ENCODE results near the gene KLRB1. TPM values are rescaled to one million over a fixed set of nuclear protein-coding genes. Genes with fewer than 3 reads are reported as not detected.

Gene KLRB1
- total RNA-seq (10 to 100 TPM in 4 of 5 donors, 1 to 10 TPM in 1; 9.0 to 55.5 (median 31.6) TPM), total RNA-seq (3.6 to 168 (median 74.9) reads per million in 29 experiments)
- 241 TPM for total RNA-seq (2013)

DNA sequence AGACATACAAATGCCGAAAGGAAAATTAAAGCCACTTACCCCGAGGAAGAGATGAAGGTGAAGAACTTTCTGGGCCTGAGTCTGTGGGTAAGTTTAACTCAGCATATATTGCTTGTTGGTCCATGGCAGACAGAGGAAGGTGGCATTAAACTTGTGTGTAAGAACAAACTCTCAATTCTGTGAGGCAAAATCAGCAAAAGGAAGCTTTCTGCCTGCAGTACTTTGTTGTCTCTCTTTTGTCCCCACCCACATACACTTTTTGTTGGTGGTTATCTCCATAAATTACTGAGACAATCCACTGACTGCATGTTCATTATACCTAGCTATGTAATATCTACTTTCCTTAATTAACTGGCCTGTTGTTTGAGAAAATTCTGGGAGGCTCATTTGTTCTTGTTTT lies at the start of gene KLRB1:
Gene KLRB1, minus strand, starts transcription at position 201 of the 400 bp plus-strand sequence. Its CDS starts 77 bp downstream, at position 124.
- Mint-ChIP-seq H3K27ac (peak within 1 kb of the TSS; percentile 90 to 97), H3K27me3 (no peaks in the 10 kb centered on the region), H3K4me1 (peaks cover 44 to 79% (median 48%) of the 10 kb centered on the region in 3 donors), H3K4me3 (peak within 1 kb of the TSS; percentile 63 to 86 (median 82)), H3K36me3 (peaks cover 13% of the 10 kb centered on the region), H3K9me3 (peaks cover 0 to 10% (median 6%) of the 10 kb centered on the region in 3 donors)
- peak within 1 kb of the TSS; percentile 42 for H3K27ac ChIP-seq (ENCODE audit: low read length)
- no peaks in the 10 kb centered on the region for H3K36me3 ChIP-seq (ENCODE audit: control insufficient read depth in 2 of 2, extremely low read depth in 1 of 2, insufficient read depth in 1 of 2, low read length in 1 of 2)
- peak within 1 kb of the TSS in 1 of 2 donors; percentile 46 for H3K4me3 ChIP-seq (ENCODE audit: control insufficient read depth in 1 of 2, extremely low read depth in 1 of 2, low read length in 1 of 2)
- ATAC-seq (replicated peaks in 1 of 4) (peak in 1 of 4 experiments; percentile 42), DNase-seq (peak in 1 of 35 experiments; percentile 22)
- H3K27me3 ChIP-seq (replicated peaks in 1 of 2; ENCODE audit: control insufficient read depth in 2 of 2, extremely low read depth in 1 of 2, insufficient read depth in 2 of 2, low read length in 1 of 2): no peaks in the 10 kb centered on the region
- no peaks in the 10 kb centered on the region for H3K9me3 ChIP-seq
- 17% methylated on average over 1 of the region's 2 CpGs for WGBS (ENCODE audit: insufficient coverage)
- POLR2A ChIA-PET: no interaction called here
- CTCF ChIA-PET: interaction anchor here in 1 of 2 donors (1.5 kb wide), 1 partner anchor 135 kb away, joined by 3 read pairs; no protein-coding TSS in a partner anchor
- peaks cover 9 to 16% of the 10 kb centered on the region in 2 experiments for H3K4me1 ChIP-seq (ENCODE audit: control insufficient read depth in 1 of 2, extremely low read depth in 1 of 2, insufficient read depth in 2 of 2, low read length in 2 of 2)

DNA sequence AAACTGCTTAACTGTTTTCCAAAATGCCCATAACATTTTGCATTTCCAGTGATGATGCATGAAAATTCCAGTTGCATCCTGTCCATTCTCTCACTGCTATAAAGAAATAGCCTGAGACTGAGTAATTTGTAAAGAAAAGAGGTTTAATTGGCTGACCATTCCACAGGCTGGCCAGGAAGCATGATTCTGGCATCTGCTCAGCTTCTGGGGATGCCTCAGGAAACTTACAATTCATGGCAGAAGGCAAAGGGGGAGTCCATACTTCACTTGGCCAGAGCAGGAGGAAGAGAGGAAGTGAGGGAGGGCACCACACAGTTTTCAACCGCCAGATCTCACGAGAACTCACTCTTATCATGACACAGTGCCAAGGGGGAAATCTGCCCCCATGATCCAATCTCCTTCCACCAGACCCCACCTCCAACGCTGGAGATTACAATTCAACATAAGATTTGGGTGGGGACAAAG lies 43.6 kb upstream of the KLRB1 start:
- CTCF ChIA-PET: interaction anchor here in 1 of 2 donors (0.6 to 0.7 kb wide), 2 partner anchors 102 to 128 kb away, joined by 3 read pairs; no protein-coding TSS in a partner anchor
- DNase-seq (peak in 27 of 35 experiments; percentile 12 to 72 (median 41)), ATAC-seq (replicated peaks in 1 of 4) (no peak)
- peaks cover 61 to 77% (median 66%) of the 10 kb centered on the region in 3 donors for H3K4me1 Mint-ChIP-seq
- Histone ChIP-seq H3K27ac (ENCODE audit: low read length) (peak overlapping the region; percentile 89), H3K27me3 (replicated peaks in 1 of 2; ENCODE audit: control insufficient read depth in 2 of 2, extremely low read depth in 1 of 2, insufficient read depth in 2 of 2, low read length in 1 of 2) (no peaks in the 10 kb centered on the region), H3K4me1 (ENCODE audit: control insufficient read depth in 1 of 2, extremely low read depth in 1 of 2, insufficient read depth in 2 of 2, low read length in 2 of 2) (peaks cover 35 to 55% of the 10 kb centered on the region in 2 experiments), H3K4me3 (ENCODE audit: control insufficient read depth in 1 of 2, extremely low read depth in 1 of 2, low read length in 1 of 2) (peak overlapping the region; percentile 38 to 77), H3K36me3 (ENCODE audit: control insufficient read depth in 2 of 2, extremely low read depth in 1 of 2, insufficient read depth in 1 of 2, low read length in 1 of 2) (peaks cover 3 to 29% of the 10 kb centered on the region in 2 donors), H3K9me3 (no peaks in the 10 kb centered on the region)
- H3K4me3 Mint-ChIP-seq: peak overlapping the region; percentile 90 to 95 (median 92)
- POLR2A ChIA-PET: interaction anchor here (0.7 to 2.0 kb wide), 7 partner anchors 16 to 109 kb away, joined by 3 to 18 read pairs (median 5); partner anchors contain the start of genes CD69 (in 1 of the 2) and CLEC2D (in 1 of the 2)
- H3K9me3 Mint-ChIP-seq: peaks cover 0 to 5% (median 3%) of the 10 kb centered on the region in 3 donors
- no peaks in the 10 kb centered on the region for H3K27me3 Mint-ChIP-seq
- peak overlapping the region; percentile 98 for H3K27ac Mint-ChIP-seq
- H3K36me3 Mint-ChIP-seq: peaks cover 55% of the 10 kb centered on the region
- WGBS (ENCODE audit: insufficient coverage): no CpG with 5 or more reads among the region's 3 CpGs

DNA sequence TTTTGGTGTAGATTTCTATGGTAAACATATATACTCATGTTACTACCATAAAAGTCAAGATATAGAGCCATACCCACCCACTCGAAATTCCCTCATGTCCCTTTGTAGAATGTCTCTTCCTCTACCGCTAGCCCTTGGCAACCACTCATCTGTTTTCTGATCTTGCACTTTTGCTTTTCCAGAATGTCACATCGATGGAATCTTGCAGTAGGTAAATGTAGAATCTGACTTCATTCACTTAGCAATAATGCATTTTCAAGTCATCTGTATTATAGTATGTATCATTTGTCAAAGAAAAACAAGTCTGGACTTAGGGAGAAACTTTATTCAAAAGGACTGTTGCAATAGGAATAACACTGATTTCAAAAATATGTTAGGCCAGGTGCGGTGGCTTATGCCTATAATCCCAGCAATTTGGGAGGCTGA lies 42.4 kb upstream of the KLRB1 start:
- no CpG with 5 or more reads among the region's 4 CpGs for WGBS (ENCODE audit: insufficient coverage)
- Histone ChIP-seq H3K9me3 (no peaks in the 10 kb centered on the region), H3K4me3 (ENCODE audit: control insufficient read depth in 1 of 2, extremely low read depth in 1 of 2, low read length in 1 of 2) (peak overlapping the region; percentile 77 to 100), H3K36me3 (ENCODE audit: control insufficient read depth in 2 of 2, extremely low read depth in 1 of 2, insufficient read depth in 1 of 2, low read length in 1 of 2) (peaks cover 3 to 21% of the 10 kb centered on the region in 2 donors), H3K4me1 (ENCODE audit: control insufficient read depth in 1 of 2, extremely low read depth in 1 of 2, insufficient read depth in 2 of 2, low read length in 2 of 2) (peaks cover 30 to 50% of the 10 kb centered on the region in 2 experiments), H3K27me3 (replicated peaks in 1 of 2; ENCODE audit: control insufficient read depth in 2 of 2, extremely low read depth in 1 of 2, insufficient read depth in 2 of 2, low read length in 1 of 2) (no peaks in the 10 kb centered on the region), H3K27ac (ENCODE audit: low read length) (peak overlapping the region; percentile 89)
- POLR2A ChIA-PET: interaction anchor here (0.6 to 2.0 kb wide), 8 partner anchors 17 to 93 kb away, joined by 3 to 18 read pairs (median 4); partner anchors contain the start of gene CLEC2D (in 1 of the 2)
- H3K27me3 Mint-ChIP-seq: no peaks in the 10 kb centered on the region
- H3K27ac Mint-ChIP-seq: peak overlapping the region; percentile 98
- H3K4me3 Mint-ChIP-seq: peak overlapping the region; percentile 90 to 95 (median 92)
- peaks cover 0 to 11% (median 9%) of the 10 kb centered on the region in 3 donors for H3K9me3 Mint-ChIP-seq
- ATAC-seq (replicated peaks in 1 of 4) (no peak), DNase-seq (peak in 1 of 35 experiments; percentile 30)
- peaks cover 55 to 71% (median 61%) of the 10 kb centered on the region in 3 donors for H3K4me1 Mint-ChIP-seq
- CTCF ChIA-PET: interaction anchor here in 1 of 2 donors (0.6 to 1.8 kb wide), 2 partner anchors 19 to 34 kb away, joined by 3 to 4 read pairs; partner anchors contain the start of gene CLEC2D
- H3K36me3 Mint-ChIP-seq: peaks cover 49% of the 10 kb centered on the region

GRCh38 chr12:9649532-9649940 lies 41.8 kb upstream of the KLRB1 start:
- Histone ChIP-seq H3K4me3 (ENCODE audit: control insufficient read depth in 1 of 2, extremely low read depth in 1 of 2, low read length in 1 of 2) (peak overlapping the region; percentile 77 to 100), H3K9me3 (no peaks in the 10 kb centered on the region), H3K27me3 (replicated peaks in 1 of 2; ENCODE audit: control insufficient read depth in 2 of 2, extremely low read depth in 1 of 2, insufficient read depth in 2 of 2, low read length in 1 of 2) (no peaks in the 10 kb centered on the region), H3K36me3 (ENCODE audit: control insufficient read depth in 2 of 2, extremely low read depth in 1 of 2, insufficient read depth in 1 of 2, low read length in 1 of 2) (peaks cover 3 to 14% of the 10 kb centered on the region in 2 donors), H3K4me1 (ENCODE audit: control insufficient read depth in 1 of 2, extremely low read depth in 1 of 2, insufficient read depth in 2 of 2, low read length in 2 of 2) (peaks cover 23 to 44% of the 10 kb centered on the region in 2 experiments), H3K27ac (ENCODE audit: low read length) (peak overlapping the region; percentile 89)
- peak in 29 of 35 experiments; percentile 21 to 63 (median 40) for DNase-seq
- Mint-ChIP-seq H3K4me3 (peak overlapping the region; percentile 90 to 95 (median 92)), H3K27ac (peak overlapping the region; percentile 98), H3K4me1 (peaks cover 53 to 67% (median 60%) of the 10 kb centered on the region in 3 donors), H3K36me3 (peaks cover 44% of the 10 kb centered on the region), H3K9me3 (peaks cover 0 to 13% (median 11%) of the 10 kb centered on the region in 3 donors), H3K27me3 (no peaks in the 10 kb centered on the region)
- POLR2A ChIA-PET: interaction anchor here in 1 of 2 donors (2.0 kb wide), 1 partner anchor 20 kb away, joined by 18 read pairs; the partner anchor contains the start of gene CLEC2D
- 0% methylated on average over 3 of the region's 5 CpGs for WGBS (ENCODE audit: insufficient coverage)
- no peak for ATAC-seq (replicated peaks in 1 of 4)
- CTCF ChIA-PET: interaction anchor here in 1 of 2 donors (0.5 to 1.8 kb wide), 2 partner anchors 34 to 724 kb away, joined by 3 read pairs; no protein-coding TSS in a partner anchor

GRCh38 chr12:9648701-9649531 lies 41.2 kb upstream of the KLRB1 start:
- WGBS (ENCODE audit: insufficient coverage): 0% methylated on average over 7 of the region's 13 CpGs
- Histone ChIP-seq H3K27me3 (replicated peaks in 1 of 2; ENCODE audit: control insufficient read depth in 2 of 2, extremely low read depth in 1 of 2, insufficient read depth in 2 of 2, low read length in 1 of 2) (no peaks in the 10 kb centered on the region), H3K27ac (ENCODE audit: low read length) (peak overlapping the region; percentile 89), H3K9me3 (no peaks in the 10 kb centered on the region), H3K36me3 (ENCODE audit: control insufficient read depth in 2 of 2, extremely low read depth in 1 of 2, insufficient read depth in 1 of 2, low read length in 1 of 2) (peaks cover 2 to 8% of the 10 kb centered on the region in 2 donors), H3K4me1 (ENCODE audit: control insufficient read depth in 1 of 2, extremely low read depth in 1 of 2, insufficient read depth in 2 of 2, low read length in 2 of 2) (peaks cover 17 to 42% of the 10 kb centered on the region in 2 experiments), H3K4me3 (ENCODE audit: control insufficient read depth in 1 of 2, extremely low read depth in 1 of 2, low read length in 1 of 2) (peak overlapping the region; percentile 77 to 100)
- no peak for ATAC-seq (replicated peaks in 1 of 4)
- ChIA-PET POLR2A (interaction anchor here (0.6 to 2.2 kb wide), 11 partner anchors 16 to 112 kb away, joined by 3 to 26 read pairs (median 5); partner anchors contain the start of genes CLEC2D (in 2 of the 2) and CD69 (in 1 of the 2)), CTCF (interaction anchor here in 1 of 2 donors (0.6 to 2.7 kb wide), 12 partner anchors 14 to 694 kb away, joined by 3 to 26 read pairs (median 6); partner anchors contain the start of genes CD69 and CLEC2D)
- Mint-ChIP-seq H3K9me3 (peaks cover 0 to 13% (median 11%) of the 10 kb centered on the region in 3 donors), H3K36me3 (peaks cover 39% of the 10 kb centered on the region), H3K4me3 (peak overlapping the region; percentile 90 to 95 (median 92)), H3K27ac (peak overlapping the region; percentile 98), H3K27me3 (no peaks in the 10 kb centered on the region), H3K4me1 (peaks cover 52 to 64% (median 58%) of the 10 kb centered on the region in 3 donors)
- peak in 5 of 35 experiments; percentile 21 to 55 (median 38) for DNase-seq

All from T-cell (primary cell).